Keratinocyte (primary cell): ENCODE results near the gene FUCA1. TPM values are rescaled to one million over a fixed set of nuclear protein-coding genes. Genes with fewer than 3 reads are reported as not detected.

Experiments used
- DNase-seq: peaks from one replicate; pipeline ENCODE4 v3.0.0-alpha.2; 2011; ENCODE audit warnings: low read depth, missing footprints, low spot score
- FAIRE-seq: peaks from 2 replicates; lab custom pipeline; 2011; peaks lifted over from hg19 to GRCh38; lab: Jason Lieb, UNC
- H2AFZ ChIP-seq: 2 replicates; pipeline ENCODE4 v1.6.0; 2012; ENCODE audit warnings: low read length, control low read depth, inconsistent platforms; ENCODE audit not compliant: control insufficient read depth
- H3K27ac ChIP-seq: 2 replicates; pipeline ENCODE4 v1.5.1; 2011; ENCODE audit warnings: low read length; ENCODE audit not compliant: control insufficient read depth, insufficient read depth
- H3K27me3 ChIP-seq: 3 replicates; pipeline ENCODE4 v1.6.0; 2011; ENCODE audit warnings: low read length; ENCODE audit not compliant: control insufficient read depth, insufficient read depth; ENCODE audit errors: extremely low read depth
- H3K36me3 ChIP-seq, 2 experiments: 2 replicates in 1 of 2; 3 replicates in 1 of 2; pipeline ENCODE4 v1.5.1; 2011; ENCODE audit warnings: low read length in 2 of 2, mild to moderate bottlenecking in 1 of 2; ENCODE audit not compliant: control insufficient read depth in 2 of 2, insufficient read depth in 2 of 2; ENCODE audit errors: extremely low read depth in 1 of 2
- H3K4me1 ChIP-seq: 3 replicates; pipeline ENCODE4 v1.5.1; 2011; ENCODE audit warnings: low read length; ENCODE audit not compliant: control insufficient read depth, insufficient read depth; ENCODE audit errors: extremely low read depth
- H3K4me2 ChIP-seq: 3 replicates; pipeline ENCODE4 v1.6.0; 2011; ENCODE audit warnings: low read depth, low read length; ENCODE audit not compliant: control insufficient read depth, insufficient read depth; ENCODE audit errors: extremely low read depth
- H3K4me3 ChIP-seq, 3 experiments: fragments of 200-600 bp in 1 of 3; sonication (generic) in 1 of 3; 2 replicates in 2 of 3; 3 replicates in 1 of 3; pipeline ENCODE4 v1.5.1; 2011 to 2016; ENCODE audit warnings: low read length in 3 of 3, mild to moderate bottlenecking in 3 of 3, control low read depth in 2 of 3, inconsistent platforms in 1 of 3, low read depth in 1 of 3, mixed read lengths in 1 of 3, mixed run types in 1 of 3, moderate library complexity in 1 of 3; ENCODE audit not compliant: control insufficient read depth in 2 of 3, insufficient read depth in 2 of 3; ENCODE audit errors: extremely low read depth in 1 of 3
- H3K79me2 ChIP-seq: 2 replicates; pipeline ENCODE4 v1.6.0; 2012; ENCODE audit warnings: low read length; ENCODE audit not compliant: control insufficient read depth, insufficient read depth
- H3K9ac ChIP-seq: 3 replicates; pipeline ENCODE4 v1.6.0; 2011; ENCODE audit warnings: low read length; ENCODE audit not compliant: control insufficient read depth, insufficient read depth; ENCODE audit errors: extremely low read depth
- H3K9me1 ChIP-seq: 3 replicates; pipeline ENCODE4 v1.6.0; 2011; ENCODE audit warnings: low read length; ENCODE audit not compliant: control insufficient read depth, insufficient read depth; ENCODE audit errors: extremely low read depth
- H3K9me3 ChIP-seq: 2 replicates; pipeline ENCODE4 v1.5.1; 2012; ENCODE audit warnings: low read depth, low read length; ENCODE audit not compliant: control insufficient read depth
- H4K20me1 ChIP-seq: 3 replicates; pipeline ENCODE4 v1.6.0; 2011; ENCODE audit warnings: low read length; ENCODE audit not compliant: control insufficient read depth, insufficient read depth; ENCODE audit errors: extremely low read depth
- CTCF ChIP-seq, 3 experiments: IDR thresholded peaks in 1 of 3; conservative IDR thresholded peaks in 1 of 3; optimal IDR thresholded peaks in 1 of 3; 2 replicates in 2 of 3; 3 replicates in 1 of 3; pipeline versions ENCODE3 to v1.5.1; 2011; ENCODE audit warnings: low read length in 3 of 3, mild to moderate bottlenecking in 3 of 3, moderate library complexity in 2 of 3, control low read depth in 1 of 3, inconsistent platforms in 1 of 3; ENCODE audit not compliant: insufficient read depth in 2 of 3; ENCODE audit errors: extremely low read depth in 1 of 3
- EZH2 ChIP-seq: IDR thresholded peaks from one replicate; pipeline ENCODE4 v1.6.1; 2012; ENCODE audit warnings: inconsistent platforms, mild to moderate bottlenecking, low read length, moderate library complexity
- dilution Hi-C: fragments of 300-500 bp; cut with MboI; formaldehyde crosslinking; loops from one replicate; pipeline ENCODE4 v1.7.0; 2020; ENCODE audit warnings: low sequenced_read_pairs; ENCODE audit not compliant: extremely low pct_ligation_motif_present
- polyA plus RNA-seq, 5 experiments: library from polyadenylated mRNA; depleted of rRNA in 3 of 5; stranded (reverse) in 3 of 5; stranded (forward) in 1 of 5; unstranded in 1 of 5; fragments of >200 nt; gene quantifications; 1 replicate in 1 of 5; 2 replicates in 3 of 5; 3 replicates in 1 of 5; pipeline versions ENCODE4 v1.2.1 to v1.2.3, GENCODE V29; 2011 to 2012; ENCODE audit warnings: missing spikeins in 2 of 5, low read depth in 1 of 5, low replicate concordance in 1 of 5

The FUCA1 gene
- polyA plus RNA-seq, 1 donor (not counting 4 experiments of a cell fraction or from before 2014, with no cell fraction given): 11.9 TPM

GRCh38 chr1:23913212-23913880 lies 45.3 kb upstream of the FUCA1 start, which contains the start of gene CNR2:
TSS of gene CNR2 (minus strand) at chr1:23913362. CDS start at chr1:23875617, 37,745 bp downstream.
- FAIRE-seq (no peak), DNase-seq (no peak)
- H3K9me3 ChIP-seq: no peaks in the 10 kb centered on the region
- H4K20me1 ChIP-seq: no peaks in the 10 kb centered on the region
- no peaks in the 10 kb centered on the region for H3K36me3 ChIP-seq
- H2AFZ ChIP-seq: no peak within 1 kb of the TSS
- H3K27me3 ChIP-seq: peaks cover 10% of the 10 kb centered on the region
- no peak within 1 kb of the TSS for H3K4me2 ChIP-seq
- no peak within 1 kb of the TSS for H3K9ac ChIP-seq
- no peak within 1 kb of the TSS for H3K27ac ChIP-seq
- H3K4me1 ChIP-seq: peaks cover 8% of the 10 kb centered on the region
- no peaks in the 10 kb centered on the region for H3K79me2 ChIP-seq
- no peak within 1 kb of the TSS for H3K4me3 ChIP-seq
- TF ChIP-seq CTCF (optimal IDR thresholded peaks at IDR 0.05 in 1 of 3, IDR thresholded peaks at IDR 0.05 in 1 of 3, conservative IDR thresholded peaks at IDR 0.05 in 1 of 3; ENCODE audit: extremely low read depth in 1 of 3, insufficient read depth in 2 of 3, low read length in 3 of 3) (no peak), EZH2 (no peak)
- dilution Hi-C loops: no loop called here
- no peaks in the 10 kb centered on the region for H3K9me1 ChIP-seq

- H3K9me3 ChIP-seq: no peaks in the 10 kb centered on the region
- no peak overlapping the region for H3K27ac ChIP-seq
- dilution Hi-C loops: no loop called here
- no peaks in the 10 kb centered on the region for H4K20me1 ChIP-seq
- H3K4me1 ChIP-seq: peaks cover 8% of the 10 kb centered on the region
- no peak overlapping the region for H3K9ac ChIP-seq
- TF ChIP-seq EZH2: no peak
- TF ChIP-seq CTCF (optimal IDR thresholded peaks at IDR 0.05 in 1 of 3, IDR thresholded peaks at IDR 0.05 in 1 of 3, conservative IDR thresholded peaks at IDR 0.05 in 1 of 3; ENCODE audit: extremely low read depth in 1 of 3, insufficient read depth in 2 of 3, low read length in 3 of 3): no peak
- DNase-seq (no peak), FAIRE-seq (no peak)
- H3K4me2 ChIP-seq: no peak overlapping the region
- no peak overlapping the region for H3K4me3 ChIP-seq
- no peak overlapping the region for H2AFZ ChIP-seq
- H3K9me1 ChIP-seq: no peaks in the 10 kb centered on the region
- peaks cover 10% of the 10 kb centered on the region for H3K27me3 ChIP-seq
- H3K36me3 ChIP-seq: no peaks in the 10 kb centered on the region
- no peaks in the 10 kb centered on the region for H3K79me2 ChIP-seq
These were observed 43.8 kb upstream of the FUCA1 start for GRCh38 chr1:23911921-23912320.
